ENCODE results near the gene SPINT3.

Gene SPINT3

GRCh38 chr20:45552456-45552855, 37.0 kb upstream of the SPINT3 start:
- H3K79me2 ChIP-seq (ENCODE audit: control insufficient read depth, low read length) = no peaks in the 10 kb centered on the region
- H3K4me3 ChIP-seq (ENCODE audit: low read length) = no peak overlapping the region
- no peaks in the 10 kb centered on the region for H4K20me1 ChIP-seq (ENCODE audit: control insufficient read depth, insufficient read depth, low read depth, low read length)
- TF ChIP-seq CTCF (IDR thresholded peaks at IDR 0.05; ENCODE audit: low read depth, low read length, poor library complexity, severe bottlenecking) (no peak), EZH2phosphoT487 (IDR thresholded peaks at IDR 0.05; ENCODE audit: borderline replicate concordance, low read length) (no peak)
- H3K27ac ChIP-seq (ENCODE audit: low read depth, low read length) = no peak overlapping the region
- peaks cover 5% of the 10 kb centered on the region for H3K27me3 ChIP-seq (ENCODE audit: control insufficient read depth, low read length)
- no peaks in the 10 kb centered on the region for H3K9me3 ChIP-seq (ENCODE audit: control insufficient read depth, insufficient read depth, low read length)
- no peaks in the 10 kb centered on the region for H3K9me2 ChIP-seq (replicated peaks; ENCODE audit: control insufficient read depth, low read length)
- H3K36me3 ChIP-seq (ENCODE audit: control insufficient read depth, low read length) = no peaks in the 10 kb centered on the region
- no peak overlapping the region for H3K4me2 ChIP-seq (ENCODE audit: low read length)
- H3F3A ChIP-seq (ENCODE audit: control insufficient read depth, insufficient read depth) = no peaks in the 10 kb centered on the region
- H3K4me1 ChIP-seq (ENCODE audit: control insufficient read depth, low read length) = no peaks in the 10 kb centered on the region

GRCh38 chr20:45550765-45551164, 35.3 kb upstream of the SPINT3 start:
- Histone ChIP-seq H3K36me3 (ENCODE audit: control insufficient read depth, low read length) (no peaks in the 10 kb centered on the region), H3K9me3 (ENCODE audit: control insufficient read depth, insufficient read depth, low read length) (no peaks in the 10 kb centered on the region), H3K9me2 (replicated peaks; ENCODE audit: control insufficient read depth, low read length) (no peaks in the 10 kb centered on the region), H4K20me1 (ENCODE audit: control insufficient read depth, insufficient read depth, low read depth, low read length) (no peaks in the 10 kb centered on the region), H3K4me1 (ENCODE audit: control insufficient read depth, low read length) (no peaks in the 10 kb centered on the region), H3K27me3 (ENCODE audit: control insufficient read depth, low read length) (peaks cover 19% of the 10 kb centered on the region), H3K4me3 (ENCODE audit: low read length) (no peak overlapping the region), H3K79me2 (ENCODE audit: control insufficient read depth, low read length) (no peaks in the 10 kb centered on the region), H3K27ac (ENCODE audit: low read depth, low read length) (no peak overlapping the region), H3K4me2 (ENCODE audit: low read length) (no peak overlapping the region), H3F3A (ENCODE audit: control insufficient read depth, insufficient read depth) (no peaks in the 10 kb centered on the region)
- TF ChIP-seq EZH2phosphoT487 (IDR thresholded peaks at IDR 0.05; ENCODE audit: borderline replicate concordance, low read length) (no peak), CTCF (IDR thresholded peaks at IDR 0.05; ENCODE audit: low read depth, low read length, poor library complexity, severe bottlenecking) (no peak)

GRCh38 chr20:45548410-45548809, 33.0 kb upstream of the SPINT3 start:
- TF ChIP-seq EZH2phosphoT487 (IDR thresholded peaks at IDR 0.05; ENCODE audit: borderline replicate concordance, low read length) (no peak), CTCF (IDR thresholded peaks at IDR 0.05; ENCODE audit: low read depth, low read length, poor library complexity, severe bottlenecking) (no peak)
- H3K27ac ChIP-seq (ENCODE audit: low read depth, low read length) = no peak overlapping the region
- H3K79me2 ChIP-seq (ENCODE audit: control insufficient read depth, low read length) = no peaks in the 10 kb centered on the region
- peaks cover 22% of the 10 kb centered on the region for H3K27me3 ChIP-seq (ENCODE audit: control insufficient read depth, low read length)
- no peak overlapping the region for H3K4me3 ChIP-seq (ENCODE audit: low read length)
- H4K20me1 ChIP-seq (ENCODE audit: control insufficient read depth, insufficient read depth, low read depth, low read length) = no peaks in the 10 kb centered on the region
- no peaks in the 10 kb centered on the region for H3K4me1 ChIP-seq (ENCODE audit: control insufficient read depth, low read length)
- no peaks in the 10 kb centered on the region for H3K36me3 ChIP-seq (ENCODE audit: control insufficient read depth, low read length)
- H3K9me2 ChIP-seq (replicated peaks; ENCODE audit: control insufficient read depth, low read length) = no peaks in the 10 kb centered on the region
- H3F3A ChIP-seq (ENCODE audit: control insufficient read depth, insufficient read depth) = no peaks in the 10 kb centered on the region
- H3K9me3 ChIP-seq (ENCODE audit: control insufficient read depth, insufficient read depth, low read length) = no peaks in the 10 kb centered on the region
- H3K4me2 ChIP-seq (ENCODE audit: low read length) = no peak overlapping the region

Measured in DOHH2 (cell line).